Adrenal gland (tissue), 12 donors: Measurements from ENCODE around the gene DNAJC15. TPM values are rescaled to one million over a fixed set of nuclear protein-coding genes. Genes with fewer than 3 reads are reported as not detected.

Experiments used
- DNase-seq, 7 donors: peaks; one replicate each; pipeline ENCODE4 v3.0.0-alpha.2; 2019 to 2020
- H3K27ac ChIP-seq, 5 donors: fragments of 200-600 bp; sonication (generic) in 4 of 5; 1 replicate in 3 of 5; 2 replicates in 2 of 5; pipeline versions ENCODE4 v1.5.1 to v1.8.0; 2016 to 2020; ENCODE audit warnings: mild to moderate bottlenecking in 1 of 5
- H3K27me3 ChIP-seq: fragments of 200-600 bp; 2 replicates; pipeline ENCODE4 v1.8.0; 2021
- H3K36me3 ChIP-seq, 2 donors: fragments of 200-600 bp; replicated peaks in 1 of 2; 1 replicate in 1 of 2; 2 replicates in 1 of 2; pipeline versions ENCODE4 v1.5.1 to v1.8.0; 2018 to 2022
- H3K4me1 ChIP-seq, 2 donors: fragments of 200-600 bp; replicated peaks in 1 of 2; 1 replicate in 1 of 2; 2 replicates in 1 of 2; pipeline versions ENCODE4 v1.5.1 to v1.8.0; 2018 to 2021
- H3K4me3 ChIP-seq, 4 donors: fragments of 200-600 bp; sonication (generic) in 3 of 4; one replicate each; pipeline ENCODE4 v1.5.1; 2016 to 2018
- H3K9me3 ChIP-seq, 3 donors: fragments of 200-600 bp; sonication (generic) in 1 of 3; replicated peaks in 1 of 3; 1 replicate in 2 of 3; 2 replicates in 1 of 3; pipeline versions ENCODE4 v1.5.1 to v1.8.0; 2016 to 2021
- POLR2A ChIP-seq, 2 donors: fragments of 450-650 bp; IDR thresholded peaks; one replicate each; pipeline ENCODE4 v1.6.1; 2017; ENCODE audit warnings: antibody characterized with exemption in 2 of 2, mild to moderate bottlenecking in 2 of 2, moderate library complexity in 1 of 2
- WGBS, 4 donors: extraction: QIAGEN DNeasy Blood & Tissue Kit in 2 of 4; methylation state at CpG; one replicate each; pipeline versions ENCODE4 v1.1.5 to v1.1.7; 2013 to 2017; 5-methylcytosine and 5-hydroxymethylcytosine counted together
- intact Hi-C, 2 donors: fragments of 100-400 bp; cut with DNase I; formaldehyde crosslinking; loops; one replicate each; pipeline versions ENCODE4 v1.14.1 to v1.15.0; 2022 to 2023
- polyA plus RNA-seq, 3 donors: library from polyadenylated mRNA; stranded (reverse); fragments of 200-250 nt in 2 of 3; fragments of 350-450 nt in 1 of 3; fragmentation: Illumina TruSeq in 1 of 3; extraction: RNeasy Lipid Tissue Mini Kit (QIAGEN cat#74804) in 1 of 3; gene quantifications; one replicate each; pipeline ENCODE4 v1.2.3, GENCODE V29; 2013 to 2014
- total RNA-seq, 9 donors: library from RNA; depleted of rRNA in 4 of 9; stranded (reverse); fragments of >200 nt in 4 of 9; fragments of 120-200 nt in 1 of 9; fragmentation: NEBNext Ultra II Directional in 1 of 9; extraction: Animal tissue kit (Norgen Biotek cat#: 25700) in 1 of 9; gene quantifications; one replicate each; pipeline versions ENCODE4 v1.1.0 to v1.2.4, GENCODE V29; 2013 to 2023
- TF ChIP-seq, protein P1 (sequence below), 6 experiments: fragments of 450-650 bp in 4 of 6; fragments of 200-600 bp in 2 of 6; sonication (generic) in 1 of 6; IDR thresholded peaks; 1 replicate in 5 of 6; 2 replicates in 1 of 6; pipeline versions ENCODE4 v1.5.1 to v1.8.0; 2016 to 2021; ENCODE audit warnings: antibody characterized with exemption in 6 of 6, mild to moderate bottlenecking in 2 of 6, moderate library complexity in 1 of 6
- donor health status: healthy with polysubstance abuse.
- donor health status: Bipolar disorder and iron deficiency.
- donor health status: DM: yes; HTN: yes; CAD: no.
- donor health status: DM: no; HTN: no; CAD: no.
- donor health status: DM: no; HTN: no; CAD: no.
- donor health status: DM: yes; HTN: yes; CAD: no.

DNAJC15 gene
- total and polyA plus RNA-seq, 12 donors = 10.0 to 33.5 (median 17.5) TPM

- intact Hi-C loops = no loop called here
- no peak for TF ChIP-seq POLR2A (IDR thresholded peaks at IDR 0.05)
- TF ChIP-seq, protein P1, sequence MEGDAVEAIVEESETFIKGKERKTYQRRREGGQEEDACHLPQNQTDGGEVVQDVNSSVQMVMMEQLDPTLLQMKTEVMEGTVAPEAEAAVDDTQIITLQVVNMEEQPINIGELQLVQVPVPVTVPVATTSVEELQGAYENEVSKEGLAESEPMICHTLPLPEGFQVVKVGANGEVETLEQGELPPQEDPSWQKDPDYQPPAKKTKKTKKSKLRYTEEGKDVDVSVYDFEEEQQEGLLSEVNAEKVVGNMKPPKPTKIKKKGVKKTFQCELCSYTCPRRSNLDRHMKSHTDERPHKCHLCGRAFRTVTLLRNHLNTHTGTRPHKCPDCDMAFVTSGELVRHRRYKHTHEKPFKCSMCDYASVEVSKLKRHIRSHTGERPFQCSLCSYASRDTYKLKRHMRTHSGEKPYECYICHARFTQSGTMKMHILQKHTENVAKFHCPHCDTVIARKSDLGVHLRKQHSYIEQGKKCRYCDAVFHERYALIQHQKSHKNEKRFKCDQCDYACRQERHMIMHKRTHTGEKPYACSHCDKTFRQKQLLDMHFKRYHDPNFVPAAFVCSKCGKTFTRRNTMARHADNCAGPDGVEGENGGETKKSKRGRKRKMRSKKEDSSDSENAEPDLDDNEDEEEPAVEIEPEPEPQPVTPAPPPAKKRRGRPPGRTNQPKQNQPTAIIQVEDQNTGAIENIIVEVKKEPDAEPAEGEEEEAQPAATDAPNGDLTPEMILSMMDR (IDR thresholded peaks at IDR 0.05) = no peak
- 51 to 67% (median 61%) methylated on average over 2 of the region's 2 CpGs for WGBS, 4 donors
Observed at GRCh38 chr13:43139211-43139610, 115.8 kb downstream of the DNAJC15 start.

GRCh38 chr13:43139921-43140320 is 116.5 kb downstream of the DNAJC15 start:
- DNase-seq = no peak
- TF ChIP-seq, protein P1 (IDR thresholded peaks at IDR 0.05) = no peak
- TF ChIP-seq POLR2A (IDR thresholded peaks at IDR 0.05) = no peak
- H3K27ac ChIP-seq = no peak overlapping the region
- H3K4me3 ChIP-seq = no peak overlapping the region
- H3K27me3 ChIP-seq = no peaks in the 10 kb centered on the region
- WGBS, 4 donors = 74 to 85% (median 84%) methylated on average over 2 of the region's 2 CpGs
- no peaks in the 10 kb centered on the region for H3K4me1 ChIP-seq
- H3K36me3 ChIP-seq = no peaks in the 10 kb centered on the region
- intact Hi-C loops = loop anchor here in 1 of 2 donors (10.0 kb wide), 1 partner anchor 255 kb away; no protein-coding TSS in a partner anchor
- H3K9me3 ChIP-seq = no peaks in the 10 kb centered on the region

More at GRCh38 chr13:43139211-43139610, 115.8 kb downstream of the DNAJC15 start:
- Histone ChIP-seq H3K27me3 (no peaks in the 10 kb centered on the region), H3K4me1 (no peaks in the 10 kb centered on the region), H3K9me3 (no peaks in the 10 kb centered on the region), H3K27ac (no peak overlapping the region), H3K36me3 (no peaks in the 10 kb centered on the region), H3K4me3 (no peak overlapping the region)
- DNase-seq = no peak

- no peak for DNase-seq
- WGBS, 4 donors = 65 to 75% (median 67%) methylated on average over 1 of the region's 1 CpG
- Histone ChIP-seq H3K4me1 (no peaks in the 10 kb centered on the region), H3K27me3 (no peaks in the 10 kb centered on the region), H3K4me3 (no peak overlapping the region), H3K36me3 (no peaks in the 10 kb centered on the region), H3K27ac (no peak overlapping the region), H3K9me3 (no peaks in the 10 kb centered on the region)
- TF ChIP-seq, protein P1 (IDR thresholded peaks at IDR 0.05) = no peak
- no peak for TF ChIP-seq POLR2A (IDR thresholded peaks at IDR 0.05)
- intact Hi-C loops = loop anchor here in 1 of 2 donors (10.0 kb wide), 1 partner anchor 256 kb away; no protein-coding TSS in a partner anchor
Observed at GRCh38 chr13:43140985-43141384, 117.6 kb downstream of the DNAJC15 start.

- Histone ChIP-seq H3K27ac (no peak overlapping the region), H3K4me3 (no peak overlapping the region), H3K27me3 (no peaks in the 10 kb centered on the region), H3K36me3 (no peaks in the 10 kb centered on the region), H3K4me1 (no peaks in the 10 kb centered on the region), H3K9me3 (no peaks in the 10 kb centered on the region)
- WGBS, 4 donors = 88 to 96% (median 90%) methylated on average over 4 of the region's 4 CpGs
- DNase-seq = no peak
- intact Hi-C loops = loop anchor here in 1 of 2 donors (10.0 kb wide), 1 partner anchor 257 kb away; no protein-coding TSS in a partner anchor
- TF ChIP-seq, protein P1 (IDR thresholded peaks at IDR 0.05) = no peak
Observed at GRCh38 chr13:43141685-43142084, 118.3 kb downstream of the DNAJC15 start.
